ENCODE results near the gene MORC3.

GRCh38 chr21:36375994-36376393, 56.0 kb downstream of the MORC3 start:
- no peak for TF ChIP-seq CTCF (IDR thresholded peaks at IDR 0.05)
- no peak for TF ChIP-seq POLR2A (IDR thresholded peaks at IDR 0.05)
